Activated CD8-positive, alpha-beta T cell treated with anti-CD3 and anti-CD28 coated beads for 36 hours (primary cell): ENCODE data around the gene NAGS. TPM values are rescaled to one million over a fixed set of nuclear protein-coding genes. Genes with fewer than 3 reads are reported as not detected.
A peak's percentile ranks its signal among the peaks of the same experiment; 100 is the strongest.

ENCODE experiments used
- ATAC-seq: fragments of 200-7000 bp; cut with Tn5 transposase; one replicate; pipeline ENCODE4 v1.10.0; 2021; ENCODE audit warnings: mild to moderate bottlenecking, moderate library complexity
- CTCF ChIA-PET: fragments of 350-600 bp; sonication (Branson Sonifier 250); formaldehyde crosslinking; loops from one replicate; lab custom pipeline; 2021; ENCODE audit warnings: antibody characterized with exemption; lab: Charles Lee
- POLR2A ChIA-PET: fragments of 350-600 bp; sonication (Branson Sonifier 250); formaldehyde crosslinking; loops from one replicate; lab custom pipeline; 2021; ENCODE audit warnings: antibody characterized with exemption; lab: Charles Lee
- DNase-seq: peaks from one replicate; pipeline ENCODE4 v3.0.0-alpha.2; 2020
- H3K27ac Mint-ChIP-seq: one replicate; pipeline ENCODE4 v1.8.0; 2021; ENCODE audit warnings: mild to moderate bottlenecking, mixed read lengths
- H3K27me3 Mint-ChIP-seq: one replicate; pipeline ENCODE4 v1.8.0; 2021; ENCODE audit warnings: mixed read lengths
- H3K36me3 Mint-ChIP-seq: one replicate; pipeline ENCODE4 v1.8.0; 2021; ENCODE audit warnings: low read depth, mixed read lengths
- H3K4me1 Mint-ChIP-seq: one replicate; pipeline ENCODE4 v1.8.0; 2021; ENCODE audit warnings: low read depth, mixed read lengths
- H3K4me3 Mint-ChIP-seq: one replicate; pipeline ENCODE4 v1.8.0; 2021; ENCODE audit warnings: mild to moderate bottlenecking, moderate library complexity, mixed read lengths
- H3K9me3 Mint-ChIP-seq: one replicate; pipeline ENCODE4 v1.8.0; 2021; ENCODE audit warnings: mixed read lengths
- intact Hi-C: fragments of 100-400 bp; cut with micrococcal nuclease; formaldehyde crosslinking; loops from one replicate; pipeline ENCODE4 v1.10.0; 2022
- total RNA-seq, 2 experiments: library from RNA; stranded (reverse); gene quantifications; one replicate each; pipeline ENCODE4 v1.2.3, GENCODE V29; 2021
- TF ChIP-seq, protein P1 (sequence below): fragments of 200-600 bp; IDR thresholded peaks from one replicate; pipeline ENCODE4 v1.8.0; 2022; ENCODE audit warnings: antibody characterized with exemption, mild to moderate bottlenecking

Gene NAGS
- total RNA-seq, 2 experiments from 2014 or later = 1.7 to 2.4 TPM

DNA sequence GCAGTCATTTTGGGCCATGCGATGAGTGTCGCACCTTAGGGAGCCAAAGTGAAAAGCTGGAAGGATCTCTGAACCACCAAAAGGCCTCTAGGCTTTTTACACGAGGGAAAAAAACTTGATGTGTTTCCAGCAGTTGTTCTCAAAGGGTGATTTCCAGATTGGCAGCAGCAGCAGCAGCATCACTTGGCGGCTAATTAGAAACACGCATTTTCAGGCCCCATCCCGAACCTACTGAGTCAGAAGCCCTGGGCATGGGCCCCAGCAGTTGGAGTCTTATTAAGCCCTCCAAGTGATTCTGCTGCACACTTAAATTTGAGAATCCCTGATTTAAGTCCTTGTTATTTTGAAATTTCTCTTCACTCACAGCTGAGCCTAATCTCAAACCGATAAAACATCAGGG lies 25.4 kb upstream of the NAGS start:
- intact Hi-C loops = no loop called here
- DNase-seq = no peak
- Mint-ChIP-seq H3K27ac (no peak overlapping the region), H3K4me3 (no peak overlapping the region), H3K36me3 (no peaks in the 10 kb centered on the region), H3K4me1 (no peaks in the 10 kb centered on the region), H3K9me3 (no peaks in the 10 kb centered on the region), H3K27me3 (peaks cover 22% of the 10 kb centered on the region)
- ATAC-seq = no peak
- TF ChIP-seq, protein P1, sequence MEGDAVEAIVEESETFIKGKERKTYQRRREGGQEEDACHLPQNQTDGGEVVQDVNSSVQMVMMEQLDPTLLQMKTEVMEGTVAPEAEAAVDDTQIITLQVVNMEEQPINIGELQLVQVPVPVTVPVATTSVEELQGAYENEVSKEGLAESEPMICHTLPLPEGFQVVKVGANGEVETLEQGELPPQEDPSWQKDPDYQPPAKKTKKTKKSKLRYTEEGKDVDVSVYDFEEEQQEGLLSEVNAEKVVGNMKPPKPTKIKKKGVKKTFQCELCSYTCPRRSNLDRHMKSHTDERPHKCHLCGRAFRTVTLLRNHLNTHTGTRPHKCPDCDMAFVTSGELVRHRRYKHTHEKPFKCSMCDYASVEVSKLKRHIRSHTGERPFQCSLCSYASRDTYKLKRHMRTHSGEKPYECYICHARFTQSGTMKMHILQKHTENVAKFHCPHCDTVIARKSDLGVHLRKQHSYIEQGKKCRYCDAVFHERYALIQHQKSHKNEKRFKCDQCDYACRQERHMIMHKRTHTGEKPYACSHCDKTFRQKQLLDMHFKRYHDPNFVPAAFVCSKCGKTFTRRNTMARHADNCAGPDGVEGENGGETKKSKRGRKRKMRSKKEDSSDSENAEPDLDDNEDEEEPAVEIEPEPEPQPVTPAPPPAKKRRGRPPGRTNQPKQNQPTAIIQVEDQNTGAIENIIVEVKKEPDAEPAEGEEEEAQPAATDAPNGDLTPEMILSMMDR = no peak
- CTCF ChIA-PET = interaction anchor here (1.3 to 2.0 kb wide), 3 partner anchors 15 to 101 kb away, joined by 4 to 10 read pairs (median 6); no protein-coding TSS in a partner anchor
- POLR2A ChIA-PET = interaction anchor here (1.1 to 1.3 kb wide), 2 partner anchors 44 to 611 kb away, joined by 3 read pairs; no protein-coding TSS in a partner anchor

GRCh38 chr17:43979671-43980070 lies 24.8 kb upstream of the NAGS start:
- TF ChIP-seq, protein P1 = no peak
- no peaks in the 10 kb centered on the region for H3K4me1 Mint-ChIP-seq
- H3K27ac Mint-ChIP-seq = no peak overlapping the region
- intact Hi-C loops = no loop called here
- H3K27me3 Mint-ChIP-seq = peaks cover 25% of the 10 kb centered on the region
- no peak for ATAC-seq
- no peaks in the 10 kb centered on the region for H3K36me3 Mint-ChIP-seq
- no peak overlapping the region for H3K4me3 Mint-ChIP-seq
- ChIA-PET CTCF (interaction anchor here (1.3 to 2.0 kb wide), 3 partner anchors 14 to 102 kb away, joined by 4 to 10 read pairs (median 6); no protein-coding TSS in a partner anchor), POLR2A (interaction anchor here (1.1 to 1.3 kb wide), 2 partner anchors 45 to 612 kb away, joined by 3 read pairs; no protein-coding TSS in a partner anchor)
- DNase-seq = no peak
- no peaks in the 10 kb centered on the region for H3K9me3 Mint-ChIP-seq

- H3K4me3 Mint-ChIP-seq = no peak overlapping the region
- ChIA-PET POLR2A (interaction anchor here (1.3 to 1.7 kb wide), 2 partner anchors 8 to 12 kb away, joined by 3 to 5 read pairs; no protein-coding TSS in a partner anchor), CTCF (interaction anchor here (1.1 to 2.5 kb wide), 2 partner anchors 38 to 136 kb away, joined by 3 to 14 read pairs; partner anchors contain the start of gene CD300LG)
- intact Hi-C loops = no loop called here
- DNase-seq (no peak), ATAC-seq (no peak)
- H3K36me3 Mint-ChIP-seq = no peaks in the 10 kb centered on the region
- H3K4me1 Mint-ChIP-seq = no peaks in the 10 kb centered on the region
- peaks cover 29% of the 10 kb centered on the region for H3K27me3 Mint-ChIP-seq
- TF ChIP-seq, protein P1 = no peak
- H3K9me3 Mint-ChIP-seq = no peaks in the 10 kb centered on the region
- H3K27ac Mint-ChIP-seq = no peak overlapping the region
Observed at GRCh38 chr17:43982171-43982570, 22.3 kb upstream of the NAGS start.

DNA sequence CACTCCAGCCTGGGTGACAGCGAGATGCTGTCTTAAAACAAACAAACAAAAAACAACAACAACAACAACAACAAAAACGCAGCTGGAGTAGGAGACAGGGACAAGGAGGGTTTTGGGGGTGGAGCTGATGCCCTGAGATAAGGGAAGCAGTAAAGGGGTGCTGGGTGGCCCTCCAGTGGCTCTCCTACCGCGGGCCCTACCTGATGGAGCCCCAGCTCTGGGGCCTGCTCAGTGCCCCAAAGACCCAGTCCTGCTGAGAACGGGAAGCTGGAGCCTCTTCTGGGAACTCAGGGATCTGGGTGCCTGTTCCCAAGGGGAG lies 21.3 kb upstream of the NAGS start:
- ChIA-PET CTCF (interaction anchor here (0.6 to 2.5 kb wide), 7 partner anchors 11 to 73 kb away, joined by 3 to 14 read pairs (median 4); partner anchors contain the start of genes NAGS and PYY), POLR2A (interaction anchor here (1.7 kb wide), 1 partner anchor 9 kb away, joined by 5 read pairs; no protein-coding TSS in a partner anchor)
- H3K36me3 Mint-ChIP-seq = no peaks in the 10 kb centered on the region
- TF ChIP-seq, protein P1 = no peak
- H3K27me3 Mint-ChIP-seq = peaks cover 33% of the 10 kb centered on the region
- no peaks in the 10 kb centered on the region for H3K4me1 Mint-ChIP-seq
- no peak for ATAC-seq
- intact Hi-C loops = no loop called here
- DNase-seq = no peak
- H3K9me3 Mint-ChIP-seq = no peaks in the 10 kb centered on the region
- peak overlapping the region; percentile 41 for H3K4me3 Mint-ChIP-seq
- no peak overlapping the region for H3K27ac Mint-ChIP-seq
